IMR-90 (cell line): ENCODE measurements around the gene IGLON5. TPM values are rescaled to one million over a fixed set of nuclear protein-coding genes. Genes with fewer than 3 reads are reported as not detected.
A peak's percentile ranks its signal among the peaks of the same experiment; 100 is the strongest.

Source experiments
- ATAC-seq: fragments of 200-7000 bp; cut with Tn5 transposase; 2 replicates; pipeline ENCODE4 v1.9.1; 2020; ENCODE audit warnings: low read depth, mild to moderate bottlenecking, moderate library complexity
- BruUV-seq: library from RNA; stranded (reverse); fragments of 400-500 nt; replicated peaks from 2 replicates; lab custom pipeline; 2021; lab: Mats Ljungman, UMichigan
- CTCF ChIA-PET: fragments of 300-600 bp; formaldehyde crosslinking; extraction: SDS; loops from one replicate; lab custom pipeline; 2021; ENCODE audit warnings: antibody characterized with exemption; lab: Yijun Ruan, JAX
- POLR2A ChIA-PET: fragments of 300-600 bp; sonication (Branson Sonifier 250); formaldehyde crosslinking; loops from one replicate; lab custom pipeline; 2022; ENCODE audit warnings: antibody characterized with exemption; ENCODE audit not compliant: unreplicated experiment; lab: Charles Lee
- DNase-seq: peaks from one replicate; pipeline ENCODE4 v3.0.0; 2013
- H2AFZ ChIP-seq: replicated peaks from 2 replicates; pipeline ENCODE3; 2013; ENCODE audit warnings: low read length, mild to moderate bottlenecking; ENCODE audit not compliant: poor library complexity
- H2AK5ac ChIP-seq: 2 replicates; pipeline ENCODE4 v1.6.1; 2013; ENCODE audit warnings: low read depth, low read length, inconsistent platforms
- H2AK9ac ChIP-seq: replicated peaks from 2 replicates; pipeline ENCODE3; 2013; ENCODE audit warnings: mild to moderate bottlenecking, low read depth, low read length, moderate library complexity; ENCODE audit not compliant: poor library complexity
- H2BK120ac ChIP-seq: 2 replicates; pipeline ENCODE4 v1.6.1; 2013; ENCODE audit warnings: low read depth, low read length, inconsistent platforms
- H2BK15ac ChIP-seq: 3 replicates; pipeline ENCODE4 v1.6.1; 2013; ENCODE audit warnings: low read depth, low read length, inconsistent platforms
- H2BK20ac ChIP-seq: 2 replicates; pipeline ENCODE4 v1.6.1; 2013; ENCODE audit warnings: low read depth, mild to moderate bottlenecking, inconsistent platforms, low read length, moderate library complexity
- H2BK5ac ChIP-seq: 2 replicates; pipeline ENCODE4 v1.6.1; 2013; ENCODE audit warnings: mild to moderate bottlenecking, low read depth, low read length, inconsistent platforms; ENCODE audit not compliant: poor library complexity, severe bottlenecking
- H3K14ac ChIP-seq: replicated peaks from 2 replicates; pipeline ENCODE4 v1.6.1; 2013; ENCODE audit warnings: low read depth, low read length, inconsistent platforms
- H3K18ac ChIP-seq: 2 replicates; pipeline ENCODE4 v1.6.1; 2013; ENCODE audit warnings: low read depth, low read length, control low read depth
- H3K23ac ChIP-seq: 2 replicates; pipeline ENCODE4 v1.6.1; 2013; ENCODE audit warnings: low read depth, low read length, inconsistent platforms
- H3K27ac ChIP-seq: 2 replicates; pipeline ENCODE4 v1.5.1; 2013; ENCODE audit warnings: mild to moderate bottlenecking, control low read depth, low read length; ENCODE audit not compliant: insufficient read depth
- H3K27me3 ChIP-seq: 2 replicates; pipeline ENCODE4 v1.6.1; 2013; ENCODE audit warnings: low read length; ENCODE audit not compliant: control insufficient read depth, insufficient read depth
- H3K36me3 ChIP-seq: 2 replicates; pipeline ENCODE4 v1.6.1; 2013; ENCODE audit warnings: low read length, mixed read lengths; ENCODE audit not compliant: control insufficient read depth, insufficient read depth
- H3K4ac ChIP-seq: 2 replicates; pipeline ENCODE4 v1.6.1; 2013; ENCODE audit warnings: low read depth, low read length, inconsistent platforms
- H3K4me1 ChIP-seq: 2 replicates; pipeline ENCODE4 v1.6.1; 2013; ENCODE audit warnings: low read length, mixed read lengths; ENCODE audit not compliant: control insufficient read depth, insufficient read depth
- H3K4me2 ChIP-seq: 2 replicates; pipeline ENCODE4 v1.6.1; 2013; ENCODE audit warnings: low read depth, mild to moderate bottlenecking, control low read depth, low read length, moderate library complexity
- H3K4me3 ChIP-seq: 2 replicates; pipeline ENCODE4 v1.5.1; 2013; ENCODE audit warnings: low read depth, mild to moderate bottlenecking, control low read depth, low read length, moderate library complexity; ENCODE audit not compliant: insufficient read depth
- H3K56ac ChIP-seq: 2 replicates; pipeline ENCODE4 v1.6.1; 2013; ENCODE audit warnings: low read length, inconsistent platforms; ENCODE audit not compliant: insufficient read depth; ENCODE audit errors: extremely low read depth
- H3K79me1 ChIP-seq, 2 experiments: 2 replicates each; pipeline ENCODE4 v1.6.1; 2013; ENCODE audit warnings: low read length in 2 of 2, inconsistent platforms in 1 of 2, low read depth in 1 of 2
- H3K9ac ChIP-seq: 2 replicates; pipeline ENCODE4 v1.6.1; 2013; ENCODE audit warnings: low read depth, low read length, control low read depth
- H3K9me1 ChIP-seq: 2 replicates; pipeline ENCODE4 v1.6.1; 2013; ENCODE audit warnings: low read length, inconsistent platforms; ENCODE audit not compliant: insufficient read depth
- H3K9me3 ChIP-seq: 2 replicates; pipeline ENCODE4 v1.6.1; 2013; ENCODE audit warnings: low read length; ENCODE audit not compliant: control insufficient read depth, insufficient read depth
- H4K20me1 ChIP-seq: 2 replicates; pipeline ENCODE4 v1.6.1; 2013; ENCODE audit warnings: low read length, inconsistent platforms; ENCODE audit not compliant: insufficient read depth
- H4K5ac ChIP-seq: 2 replicates; pipeline ENCODE4 v1.6.1; 2013; ENCODE audit warnings: mild to moderate bottlenecking, low read depth, low read length, control low read depth
- H4K8ac ChIP-seq, 2 experiments: 2 replicates each; pipeline ENCODE4 v1.6.1; 2013; ENCODE audit warnings: low read depth in 2 of 2, low read length in 2 of 2, control low read depth in 1 of 2, inconsistent platforms in 1 of 2
- H4K91ac ChIP-seq: 2 replicates; pipeline ENCODE4 v1.6.1; 2013; ENCODE audit warnings: low read depth, low read length, inconsistent platforms; ENCODE audit not compliant: insufficient read depth
- BHLHE40 ChIP-seq: fragments of 150-350 bp; IDR thresholded peaks from 2 replicates; pipeline ENCODE4 v1.6.1; 2016; ENCODE audit warnings: mild to moderate bottlenecking, low read depth, low read length
- CHD1 ChIP-seq: IDR thresholded peaks from 2 replicates; pipeline ENCODE4 v1.6.1; 2012; ENCODE audit warnings: low read depth, low read length, improper control_type of control experiment
- ELK1 ChIP-seq: fragments of 150-350 bp; IDR thresholded peaks from 2 replicates; pipeline ENCODE4 v1.6.1; 2016; ENCODE audit warnings: low read depth, mild to moderate bottlenecking, low read length, moderate library complexity, borderline replicate concordance
- FOS ChIP-seq: fragments of 150-350 bp; IDR thresholded peaks from 2 replicates; pipeline ENCODE4 v1.6.1; 2016; ENCODE audit warnings: low read depth, low read length
- MAFK ChIP-seq: IDR thresholded peaks from 2 replicates; pipeline ENCODE4 v1.6.1; 2012; ENCODE audit warnings: low read depth, low read length, improper control_type of control experiment
- SMC3 ChIP-seq: fragments of 150-350 bp; IDR thresholded peaks from 2 replicates; pipeline ENCODE4 v1.6.1; 2016; ENCODE audit warnings: low read depth, mild to moderate bottlenecking, antibody characterized with exemption, low read length, moderate library complexity
- USF2 ChIP-seq: fragments of 150-350 bp; IDR thresholded peaks from 2 replicates; pipeline ENCODE4 v1.6.1; 2017; ENCODE audit warnings: mild to moderate bottlenecking, antibody characterized with exemption, low read length, low read depth
- WGBS, 2 experiments: methylation state at CpG; one replicate each; pipeline versions ENCODE4 v1.1.5 to v1.1.7; 2013; ENCODE audit warnings: missing lambda C conversion rate in 2 of 2; ENCODE audit not compliant: insufficient read length in 1 of 2; ENCODE audit errors: extremely low coverage in 2 of 2; 5-methylcytosine and 5-hydroxymethylcytosine counted together
- dilution Hi-C: fragments of 300-500 bp; cut with HindIII; formaldehyde crosslinking; loops from one replicate; pipeline ENCODE4 v1.14.3; 2018; ENCODE audit warnings: low sequenced_read_pairs; ENCODE audit not compliant: unreplicated experiment
- in situ Hi-C: fragments of 300-500 bp; cut with MboI; formaldehyde crosslinking; loops from 3 replicates; pipeline ENCODE4 v1.14.3; 2019; ENCODE audit warnings: low sequenced_read_pairs, inconsistent platforms, mixed read lengths
- intact Hi-C: fragments of 100-400 bp; cut with micrococcal nuclease; formaldehyde crosslinking; loops from 2 replicates; pipeline ENCODE4 v1.10.0; 2022
- polyA plus RNA-seq, 3 experiments: library from polyadenylated mRNA; depleted of rRNA; stranded (reverse); fragments of >200 nt; gene quantifications; 2 replicates each; pipeline ENCODE4 v1.2.3, GENCODE V29; 2012; ENCODE audit warnings: low replicate concordance in 1 of 3
- total RNA-seq: library from RNA; depleted of rRNA; stranded (reverse); fragments of >200 nt; gene quantifications from 2 replicates; pipeline ENCODE4 v1.2.3, GENCODE V29; 2012

Gene IGLON5
- total and polyA plus RNA-seq, 2 of the 4 experiments (the other 2 are of a cell fraction), result not detected

- Histone ChIP-seq H4K91ac (no peak overlapping the region), H3K14ac (no peak overlapping the region), H3K18ac (no peak overlapping the region), H3K9me3 (no peaks in the 10 kb centered on the region; the same call in 1 of the 2 replicates), H3K9ac (no peak overlapping the region), H3K27me3 (no peaks in the 10 kb centered on the region), H3K4me2 (no peak overlapping the region), H2AFZ (peak overlapping the region; percentile 46), H2AK9ac (peak overlapping the region; percentile 9), H3K4me1 (peaks cover 2% of the 10 kb centered on the region; the same call in 1 of the 2 replicates), H3K4me3 (no peak overlapping the region), H4K20me1 (no peaks in the 10 kb centered on the region), H3K9me1 (no peaks in the 10 kb centered on the region; the same call in 1 of the 2 replicates), H4K8ac (no peak overlapping the region), H3K4ac (no peak overlapping the region), H3K27ac (no peak overlapping the region), H3K56ac (no peak overlapping the region), H3K79me1 (no peaks in the 10 kb centered on the region), H3K23ac (no peak overlapping the region), H2BK120ac (no peak overlapping the region), H3K36me3 (peaks cover 30% of the 10 kb centered on the region), H4K5ac (no peak overlapping the region), H2BK15ac (no peak overlapping the region), H2AK5ac (no peak overlapping the region), H2BK20ac (no peak overlapping the region), H2BK5ac (no peak overlapping the region)
- 88% methylated on average over 7 of the region's 17 CpGs; no CpG with 5 or more reads in 1 of the 2 experiments for WGBS, 2 experiments
- DNase-seq (no peak), ATAC-seq (no peak)
- TF ChIP-seq USF2, result no peak
- no peak for TF ChIP-seq ELK1
- TF ChIP-seq FOS, result no peak
- no peak for TF ChIP-seq SMC3
- no peak for TF ChIP-seq BHLHE40
- no peak for TF ChIP-seq CHD1
- no peak for TF ChIP-seq MAFK
- dilution Hi-C loops, result no loop called here
- in situ Hi-C loops, result no loop called here
- POLR2A ChIA-PET, result no interaction called here
- CTCF ChIA-PET, result no interaction called here
- intact Hi-C loops, result no loop called here
- BruUV-seq, result no TSS peak
These were observed 35.3 kb downstream of the IGLON5 start for GRCh38 chr19:51346742-51347141.
